Activated B cell treated with CpG ODN at 0.5 μM for 24 hours (primary cell): ENCODE data around the gene OR7D4. TPM values are rescaled to one million over a fixed set of nuclear protein-coding genes. Genes with fewer than 3 reads are reported as not detected.
"Not testable (repeated sequence)": the region's sequence is repeated elsewhere in the genome, so short reads cannot be mapped to it uniquely, and the experiment has no call there.

ENCODE experiments used
- ATAC-seq: fragments of 200-7000 bp; cut with Tn5 transposase; one replicate; pipeline ENCODE4 v1.10.0; 2021; ENCODE audit warnings: low read depth, mild to moderate bottlenecking, moderate library complexity
- CTCF ChIA-PET: fragments of 350-600 bp; sonication (Branson Sonifier 250); formaldehyde crosslinking; loops from one replicate; lab custom pipeline; 2021; ENCODE audit warnings: antibody characterized with exemption; lab: Charles Lee
- POLR2A ChIA-PET: fragments of 350-600 bp; sonication (Branson Sonifier 250); formaldehyde crosslinking; loops from one replicate; lab custom pipeline; 2021; ENCODE audit warnings: antibody characterized with exemption; lab: Charles Lee
- DNase-seq: peaks from one replicate; pipeline ENCODE4 v3.0.0; 2022
- H3K27ac Mint-ChIP-seq: one replicate; pipeline ENCODE4 v1.8.0; 2020; ENCODE audit warnings: mixed read lengths
- H3K27me3 Mint-ChIP-seq: one replicate; pipeline ENCODE4 v1.8.0; 2021; ENCODE audit warnings: mixed read lengths
- H3K36me3 Mint-ChIP-seq: one replicate; pipeline ENCODE4 v1.8.0; 2021; ENCODE audit warnings: low read depth, mixed read lengths
- H3K4me1 Mint-ChIP-seq: one replicate; pipeline ENCODE4 v1.8.0; 2021; ENCODE audit warnings: mixed read lengths
- H3K4me3 Mint-ChIP-seq: one replicate; pipeline ENCODE4 v1.8.0; 2020; ENCODE audit warnings: mild to moderate bottlenecking, mixed read lengths
- H3K9me3 Mint-ChIP-seq: one replicate; pipeline ENCODE4 v1.8.0; 2020; ENCODE audit warnings: mixed read lengths
- CTCF ChIP-seq: fragments of 200-600 bp; IDR thresholded peaks from one replicate; pipeline ENCODE4 v1.8.0; 2022; ENCODE audit warnings: antibody characterized with exemption, mild to moderate bottlenecking
- intact Hi-C: fragments of 100-400 bp; cut with micrococcal nuclease; formaldehyde crosslinking; loops from one replicate; pipeline ENCODE4 v1.15.1; 2024
- total RNA-seq: library from RNA; stranded (reverse); gene quantifications from 2 replicates; pipeline ENCODE4 v1.2.3, GENCODE V29; 2022

Gene OR7D4
- not detected in 2 replicates for total RNA-seq

- no peaks in the 10 kb centered on the region for H3K36me3 Mint-ChIP-seq
- DNase-seq (no peak), ATAC-seq (no peak)
- H3K4me3 Mint-ChIP-seq: no peak within 1 kb of the TSS
- H3K4me1 Mint-ChIP-seq: no peaks in the 10 kb centered on the region
- POLR2A ChIA-PET: no interaction called here
- intact Hi-C loops: no loop called here
- TF ChIP-seq CTCF: no peak
- CTCF ChIA-PET: no interaction called here
- peaks cover 11% of the 10 kb centered on the region for H3K9me3 Mint-ChIP-seq
- peaks cover 3% of the 10 kb centered on the region for H3K27me3 Mint-ChIP-seq
- H3K27ac Mint-ChIP-seq: no peak within 1 kb of the TSS
Observed at GRCh38 chr19:9219489-9219888, at the start of gene OR7D4. TSS of gene OR7D4 (minus strand) at chr19:9219589. CDS start at chr19:9214837, 4,752 bp downstream.

- CTCF ChIA-PET: no interaction called here
- ATAC-seq (no peak), DNase-seq (no peak)
- peaks cover 2% of the 10 kb centered on the region for H3K27me3 Mint-ChIP-seq
- no peak overlapping the region for H3K4me3 Mint-ChIP-seq
- TF ChIP-seq CTCF: no peak
- POLR2A ChIA-PET: no interaction called here
- no peaks in the 10 kb centered on the region for H3K4me1 Mint-ChIP-seq
- no peaks in the 10 kb centered on the region for H3K36me3 Mint-ChIP-seq
- peaks cover 3% of the 10 kb centered on the region for H3K9me3 Mint-ChIP-seq
- intact Hi-C loops: no loop called here
- no peak overlapping the region for H3K27ac Mint-ChIP-seq
Observed at GRCh38 chr19:9251236-9251635, 31.8 kb upstream of the OR7D4 start.

- H3K4me1 Mint-ChIP-seq: no peaks in the 10 kb centered on the region
- DNase-seq (no peak), ATAC-seq (no peak)
- no peak for TF ChIP-seq CTCF
- peaks cover 2% of the 10 kb centered on the region for H3K27me3 Mint-ChIP-seq
- ChIA-PET POLR2A (no interaction called here), CTCF (no interaction called here)
- no peak within 1 kb of the TSS for H3K4me3 Mint-ChIP-seq
- intact Hi-C loops: no loop called here
- H3K36me3 Mint-ChIP-seq: no peaks in the 10 kb centered on the region
- H3K27ac Mint-ChIP-seq: no peak within 1 kb of the TSS
- H3K9me3 Mint-ChIP-seq: peaks cover 3% of the 10 kb centered on the region
Observed at GRCh38 chr19:9250630-9251029, 31.2 kb upstream of the OR7D4 start, which contains the start of gene OR7E24. TSS of gene OR7E24 (plus strand) at chr19:9250930. CDS start at chr19:9251044, 114 bp downstream.

- H3K27me3 Mint-ChIP-seq: peaks cover 8% of the 10 kb centered on the region
- peak overlapping the region; percentile 66 for H3K4me3 Mint-ChIP-seq
- peaks cover 7% of the 10 kb centered on the region for H3K4me1 Mint-ChIP-seq
- no peak overlapping the region for H3K27ac Mint-ChIP-seq
- DNase-seq: peak; percentile 54
- no peaks in the 10 kb centered on the region for H3K36me3 Mint-ChIP-seq
- peak; percentile 66 for ATAC-seq
- ChIA-PET CTCF (interaction anchor here (0.8 to 2.0 kb wide), 14 partner anchors 10 to 593 kb away, joined by 3 to 14 read pairs (median 4); partner anchors contain the start of gene ZNF121), POLR2A (interaction anchor here (0.6 kb wide), 1 partner anchor 896 kb away, joined by 5 read pairs; no protein-coding TSS in a partner anchor)
- peaks cover 3% of the 10 kb centered on the region for H3K9me3 Mint-ChIP-seq
- TF ChIP-seq CTCF: peak; percentile 72
- intact Hi-C loops: loop anchor here (1.0 to 10.0 kb wide), 3 partner anchors 69 to 229 kb away; partner anchors contain the start of genes ZNF266 and ZNF559
Observed at GRCh38 chr19:9205501-9206113, 13.8 kb downstream of the OR7D4 start.

GRCh38 chr19:9198044-9198443 lies 21.3 kb downstream of the OR7D4 start:
- CTCF ChIA-PET, H3K4me1 Mint-ChIP-seq, H3K27me3 Mint-ChIP-seq, H3K36me3 Mint-ChIP-seq, intact Hi-C loops, ATAC-seq, H3K4me3 Mint-ChIP-seq, H3K9me3 Mint-ChIP-seq, DNase-seq, H3K27ac Mint-ChIP-seq, POLR2A ChIA-PET: not testable (repeated sequence)
